IMR-90 (cell line): ENCODE measurements around the gene GPAM. TPM values are rescaled to one million over a fixed set of nuclear protein-coding genes. Genes with fewer than 3 reads are reported as not detected.
A peak's percentile ranks its signal among the peaks of the same experiment; 100 is the strongest.

Experiments
- ATAC-seq: fragments of 200-7000 bp; cut with Tn5 transposase; 2 replicates; pipeline ENCODE4 v1.9.1; 2020; ENCODE audit warnings: low read depth, mild to moderate bottlenecking, moderate library complexity
- BruUV-seq: library from RNA; stranded (reverse); fragments of 400-500 nt; replicated peaks from 2 replicates; lab custom pipeline; 2021; lab: Mats Ljungman, UMichigan
- CTCF ChIA-PET: fragments of 300-600 bp; formaldehyde crosslinking; extraction: SDS; loops from one replicate; lab custom pipeline; 2021; ENCODE audit warnings: antibody characterized with exemption; lab: Yijun Ruan, JAX
- POLR2A ChIA-PET: fragments of 300-600 bp; sonication (Branson Sonifier 250); formaldehyde crosslinking; loops from one replicate; lab custom pipeline; 2022; ENCODE audit warnings: antibody characterized with exemption; ENCODE audit not compliant: unreplicated experiment; lab: Charles Lee
- DNase-seq: peaks from one replicate; pipeline ENCODE4 v3.0.0; 2013
- H2AFZ ChIP-seq: replicated peaks from 2 replicates; pipeline ENCODE3; 2013; ENCODE audit warnings: low read length, mild to moderate bottlenecking; ENCODE audit not compliant: poor library complexity
- H2AK5ac ChIP-seq: 2 replicates; pipeline ENCODE4 v1.6.1; 2013; ENCODE audit warnings: low read depth, low read length, inconsistent platforms
- H2AK9ac ChIP-seq: replicated peaks from 2 replicates; pipeline ENCODE3; 2013; ENCODE audit warnings: mild to moderate bottlenecking, low read depth, low read length, moderate library complexity; ENCODE audit not compliant: poor library complexity
- H2BK120ac ChIP-seq: 2 replicates; pipeline ENCODE4 v1.6.1; 2013; ENCODE audit warnings: low read depth, low read length, inconsistent platforms
- H2BK15ac ChIP-seq: 3 replicates; pipeline ENCODE4 v1.6.1; 2013; ENCODE audit warnings: low read depth, low read length, inconsistent platforms
- H2BK20ac ChIP-seq: 2 replicates; pipeline ENCODE4 v1.6.1; 2013; ENCODE audit warnings: low read depth, mild to moderate bottlenecking, inconsistent platforms, low read length, moderate library complexity
- H2BK5ac ChIP-seq: 2 replicates; pipeline ENCODE4 v1.6.1; 2013; ENCODE audit warnings: mild to moderate bottlenecking, low read depth, low read length, inconsistent platforms; ENCODE audit not compliant: poor library complexity, severe bottlenecking
- H3K14ac ChIP-seq: replicated peaks from 2 replicates; pipeline ENCODE4 v1.6.1; 2013; ENCODE audit warnings: low read depth, low read length, inconsistent platforms
- H3K18ac ChIP-seq: 2 replicates; pipeline ENCODE4 v1.6.1; 2013; ENCODE audit warnings: low read depth, low read length, control low read depth
- H3K23ac ChIP-seq: 2 replicates; pipeline ENCODE4 v1.6.1; 2013; ENCODE audit warnings: low read depth, low read length, inconsistent platforms
- H3K27ac ChIP-seq: 2 replicates; pipeline ENCODE4 v1.5.1; 2013; ENCODE audit warnings: mild to moderate bottlenecking, control low read depth, low read length; ENCODE audit not compliant: insufficient read depth
- H3K27me3 ChIP-seq: 2 replicates; pipeline ENCODE4 v1.6.1; 2013; ENCODE audit warnings: low read length; ENCODE audit not compliant: control insufficient read depth, insufficient read depth
- H3K36me3 ChIP-seq: 2 replicates; pipeline ENCODE4 v1.6.1; 2013; ENCODE audit warnings: low read length, mixed read lengths; ENCODE audit not compliant: control insufficient read depth, insufficient read depth
- H3K4ac ChIP-seq: 2 replicates; pipeline ENCODE4 v1.6.1; 2013; ENCODE audit warnings: low read depth, low read length, inconsistent platforms
- H3K4me1 ChIP-seq: 2 replicates; pipeline ENCODE4 v1.6.1; 2013; ENCODE audit warnings: low read length, mixed read lengths; ENCODE audit not compliant: control insufficient read depth, insufficient read depth
- H3K4me2 ChIP-seq: 2 replicates; pipeline ENCODE4 v1.6.1; 2013; ENCODE audit warnings: low read depth, mild to moderate bottlenecking, control low read depth, low read length, moderate library complexity
- H3K4me3 ChIP-seq: 2 replicates; pipeline ENCODE4 v1.5.1; 2013; ENCODE audit warnings: low read depth, mild to moderate bottlenecking, control low read depth, low read length, moderate library complexity; ENCODE audit not compliant: insufficient read depth
- H3K56ac ChIP-seq: 2 replicates; pipeline ENCODE4 v1.6.1; 2013; ENCODE audit warnings: low read length, inconsistent platforms; ENCODE audit not compliant: insufficient read depth; ENCODE audit errors: extremely low read depth
- H3K79me1 ChIP-seq, 2 experiments: 2 replicates each; pipeline ENCODE4 v1.6.1; 2013; ENCODE audit warnings: low read length in 2 of 2, inconsistent platforms in 1 of 2, low read depth in 1 of 2
- H3K9ac ChIP-seq: 2 replicates; pipeline ENCODE4 v1.6.1; 2013; ENCODE audit warnings: low read depth, low read length, control low read depth
- H3K9me1 ChIP-seq: 2 replicates; pipeline ENCODE4 v1.6.1; 2013; ENCODE audit warnings: low read length, inconsistent platforms; ENCODE audit not compliant: insufficient read depth
- H3K9me3 ChIP-seq: 2 replicates; pipeline ENCODE4 v1.6.1; 2013; ENCODE audit warnings: low read length; ENCODE audit not compliant: control insufficient read depth, insufficient read depth
- H4K20me1 ChIP-seq: 2 replicates; pipeline ENCODE4 v1.6.1; 2013; ENCODE audit warnings: low read length, inconsistent platforms; ENCODE audit not compliant: insufficient read depth
- H4K5ac ChIP-seq: 2 replicates; pipeline ENCODE4 v1.6.1; 2013; ENCODE audit warnings: mild to moderate bottlenecking, low read depth, low read length, control low read depth
- H4K8ac ChIP-seq, 2 experiments: 2 replicates each; pipeline ENCODE4 v1.6.1; 2013; ENCODE audit warnings: low read depth in 2 of 2, low read length in 2 of 2, control low read depth in 1 of 2, inconsistent platforms in 1 of 2
- H4K91ac ChIP-seq: 2 replicates; pipeline ENCODE4 v1.6.1; 2013; ENCODE audit warnings: low read depth, low read length, inconsistent platforms; ENCODE audit not compliant: insufficient read depth
- CHD1 ChIP-seq: IDR thresholded peaks from 2 replicates; pipeline ENCODE4 v1.6.1; 2012; ENCODE audit warnings: low read depth, low read length, improper control_type of control experiment
- MAFK ChIP-seq: IDR thresholded peaks from 2 replicates; pipeline ENCODE4 v1.6.1; 2012; ENCODE audit warnings: low read depth, low read length, improper control_type of control experiment
- MAZ ChIP-seq: IDR thresholded peaks from 2 replicates; pipeline ENCODE4 v1.6.1; 2012; ENCODE audit warnings: low read depth, mild to moderate bottlenecking, low read length, improper control_type of control experiment, moderate library complexity, borderline replicate concordance
- WGBS, 2 experiments: methylation state at CpG; one replicate each; pipeline versions ENCODE4 v1.1.5 to v1.1.7; 2013; ENCODE audit warnings: missing lambda C conversion rate in 2 of 2; ENCODE audit not compliant: insufficient read length in 1 of 2; ENCODE audit errors: extremely low coverage in 2 of 2; 5-methylcytosine and 5-hydroxymethylcytosine counted together
- dilution Hi-C: fragments of 300-500 bp; cut with HindIII; formaldehyde crosslinking; loops from one replicate; pipeline ENCODE4 v1.14.3; 2018; ENCODE audit warnings: low sequenced_read_pairs; ENCODE audit not compliant: unreplicated experiment
- in situ Hi-C: fragments of 300-500 bp; cut with MboI; formaldehyde crosslinking; loops from 3 replicates; pipeline ENCODE4 v1.14.3; 2019; ENCODE audit warnings: low sequenced_read_pairs, inconsistent platforms, mixed read lengths
- intact Hi-C: fragments of 100-400 bp; cut with micrococcal nuclease; formaldehyde crosslinking; loops from 2 replicates; pipeline ENCODE4 v1.10.0; 2022
- polyA plus RNA-seq, 3 experiments: library from polyadenylated mRNA; depleted of rRNA; stranded (reverse); fragments of >200 nt; gene quantifications; 2 replicates each; pipeline ENCODE4 v1.2.3, GENCODE V29; 2012; ENCODE audit warnings: low replicate concordance in 1 of 3
- total RNA-seq: library from RNA; depleted of rRNA; stranded (reverse); fragments of >200 nt; gene quantifications from 2 replicates; pipeline ENCODE4 v1.2.3, GENCODE V29; 2012

The GPAM gene
- total and polyA plus RNA-seq, 2 of the 4 experiments (the other 2 are of a cell fraction): 3.5 to 11.5 TPM

GRCh38 chr10:112136486-112137153 is 46.9 kb downstream of the GPAM start (continued):
- TF ChIP-seq MAZ: no peak

- H2BK120ac ChIP-seq: no peak overlapping the region
- no peaks in the 10 kb centered on the region for H3K79me1 ChIP-seq
- BruUV-seq: no TSS peak
- no peaks in the 10 kb centered on the region for H3K4me1 ChIP-seq
- H3K4me3 ChIP-seq: no peak overlapping the region
- H3K4ac ChIP-seq: no peak overlapping the region
- no peak overlapping the region for H4K8ac ChIP-seq
- H3K18ac ChIP-seq: no peak overlapping the region
- H2AK9ac ChIP-seq: no peak overlapping the region
- H2BK15ac ChIP-seq: no peak overlapping the region
- no peak overlapping the region for H3K56ac ChIP-seq
- intact Hi-C loops: loop anchor here (2.0 to 5.0 kb wide), 2 partner anchors 1059 to 1388 kb away; partner anchors contain the start of gene ADRA2A
- ATAC-seq: no peak
- H4K91ac ChIP-seq: no peak overlapping the region
- no peaks in the 10 kb centered on the region for H3K9me1 ChIP-seq
- H4K20me1 ChIP-seq: no peaks in the 10 kb centered on the region
- no peak overlapping the region for H3K23ac ChIP-seq
- no peak overlapping the region for H2BK20ac ChIP-seq
- H3K27me3 ChIP-seq: no peaks in the 10 kb centered on the region; the same call in 1 of the 2 replicates
- no peak overlapping the region for H3K9ac ChIP-seq
- H3K27ac ChIP-seq: no peak overlapping the region
- H2AFZ ChIP-seq: no peak overlapping the region
- in situ Hi-C loops: loop anchor here (10.0 to 25.0 kb wide), 4 partner anchors 179 to 1823 kb away; partner anchors contain the start of gene SMNDC1
- dilution Hi-C loops: no loop called here
- H4K5ac ChIP-seq: no peak overlapping the region
- H3K4me2 ChIP-seq: no peak overlapping the region
- no peak for TF ChIP-seq MAZ
- TF ChIP-seq MAFK: peak; percentile 28; the same call in 1 of the 2 replicates
- TF ChIP-seq CHD1: no peak
- WGBS, 2 experiments: 100% methylated on average over 2 of the region's 4 CpGs; no CpG with 5 or more reads in 1 of the 2 experiments
- no peak overlapping the region for H2AK5ac ChIP-seq
- H2BK5ac ChIP-seq: no peak overlapping the region
- no peaks in the 10 kb centered on the region for H3K9me3 ChIP-seq
- H3K14ac ChIP-seq: no peak overlapping the region
- DNase-seq: no peak
- ChIA-PET CTCF (interaction anchor here (0.6 kb wide), 2 partner anchors 13 to 1060 kb away, joined by 3 to 4 read pairs; no protein-coding TSS in a partner anchor), POLR2A (no interaction called here)
- no peaks in the 10 kb centered on the region for H3K36me3 ChIP-seq
Observed at GRCh38 chr10:112135604-112136003, 48.0 kb downstream of the GPAM start.
